GM12872 (cell line): ENCODE measurements around the gene MAPK6.
A peak's percentile ranks its signal among the peaks of the same experiment; 100 is the strongest.

ENCODE experiments used
- CTCF ChIP-seq: IDR thresholded peaks from 3 replicates; pipeline ENCODE4 v1.5.1; 2011; ENCODE audit warnings: low read depth, mild to moderate bottlenecking, low read length, moderate library complexity; ENCODE audit not compliant: insufficient read depth

The MAPK6 gene

GRCh38 chr15:52100807-52101442 is 81.9 kb downstream of the MAPK6 start:
- TF ChIP-seq CTCF: no peak

DNA sequence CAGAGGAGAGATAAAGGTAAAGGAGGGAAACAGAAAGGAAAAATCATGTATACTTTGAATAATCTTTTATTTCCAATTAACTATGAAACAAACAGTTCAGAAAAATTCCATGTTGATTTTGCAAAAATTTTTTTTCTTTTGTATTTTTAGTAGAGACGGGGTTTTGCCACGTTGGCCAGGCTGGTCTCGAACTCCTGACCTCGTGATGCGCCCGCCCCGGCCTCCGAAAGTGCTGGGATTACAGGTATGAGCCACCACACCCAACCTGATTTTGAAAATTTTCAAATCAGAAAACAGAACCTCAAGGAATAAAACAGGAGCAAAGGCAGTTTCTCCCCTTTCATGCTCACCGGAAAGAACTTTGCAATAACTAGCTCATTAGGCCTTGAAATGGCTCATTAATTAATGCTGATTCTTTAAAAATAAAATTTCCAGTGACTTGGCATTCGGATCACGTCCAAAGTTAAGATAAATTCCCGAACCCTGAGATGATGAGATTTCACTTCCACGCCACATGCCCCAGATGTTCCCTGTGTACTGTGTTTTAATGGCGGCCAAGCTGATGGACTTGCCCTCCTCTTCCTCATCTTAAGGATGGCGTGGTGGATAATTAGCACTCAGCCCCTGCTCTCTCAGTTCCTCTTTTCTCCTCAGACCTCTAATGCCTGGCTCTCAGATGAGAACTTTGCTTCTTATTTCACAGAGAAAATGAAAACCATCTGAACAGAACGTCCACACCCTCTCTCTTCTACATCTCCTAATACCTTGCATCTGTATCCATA is 82.7 kb downstream of the MAPK6 start:
- TF ChIP-seq CTCF: no peak

- no peak for TF ChIP-seq CTCF
These were observed 83.4 kb downstream of the MAPK6 start for GRCh38 chr15:52102463-52102862.

- TF ChIP-seq CTCF: no peak
These were observed 84.5 kb downstream of the MAPK6 start for GRCh38 chr15:52103217-52104207.

GRCh38 chr15:52104532-52105004 is 85.5 kb downstream of the MAPK6 start:
- TF ChIP-seq CTCF: 0 out of 3 replicates have a peak, but pooled peaks have one; percentile 9

GRCh38 chr15:52105846-52106245 is 86.8 kb downstream of the MAPK6 start:
- TF ChIP-seq CTCF: no peak

DNA sequence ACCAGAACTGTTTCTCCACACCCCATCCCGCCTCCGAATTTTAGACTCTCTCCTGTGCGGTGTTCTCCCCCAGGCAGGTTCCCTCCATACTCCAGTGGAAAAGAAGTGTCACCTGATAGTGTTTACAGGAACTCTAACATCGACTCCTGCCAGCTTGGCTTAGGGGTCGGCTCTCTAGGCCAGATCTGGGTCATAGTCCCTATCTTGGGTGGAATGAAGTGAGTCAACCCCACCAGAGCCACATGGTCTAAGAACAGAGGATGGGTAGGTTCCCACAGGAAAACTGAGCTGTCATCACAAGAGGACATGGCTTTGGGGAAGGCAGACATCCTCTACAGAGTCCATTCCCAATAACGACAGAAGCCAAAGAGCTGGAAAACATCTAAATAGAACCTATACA is 87.6 kb downstream of the MAPK6 start:
- no peak for TF ChIP-seq CTCF
